ENCODE measurements around the gene TRAPPC5.

GRCh38 chr19:7641290-7642276 lies 39.0 kb upstream of the TRAPPC5 start:
- no peak for TF ChIP-seq CTCF (IDR thresholded peaks at IDR 0.05; ENCODE audit: insufficient read depth, low read depth, low read length)
- no peak for TF ChIP-seq EZH2 (IDR thresholded peaks at IDR 0.05; ENCODE audit: insufficient read depth, low read length)
